ENCODE data around the gene GSTA4. TPM values are rescaled to one million over a fixed set of nuclear protein-coding genes. Genes with fewer than 3 reads are reported as not detected.

GSTA4 gene
- total and polyA plus RNA-seq, 2 donors from 2014 or later, result 17.4 to 47.4 TPM

DNA sequence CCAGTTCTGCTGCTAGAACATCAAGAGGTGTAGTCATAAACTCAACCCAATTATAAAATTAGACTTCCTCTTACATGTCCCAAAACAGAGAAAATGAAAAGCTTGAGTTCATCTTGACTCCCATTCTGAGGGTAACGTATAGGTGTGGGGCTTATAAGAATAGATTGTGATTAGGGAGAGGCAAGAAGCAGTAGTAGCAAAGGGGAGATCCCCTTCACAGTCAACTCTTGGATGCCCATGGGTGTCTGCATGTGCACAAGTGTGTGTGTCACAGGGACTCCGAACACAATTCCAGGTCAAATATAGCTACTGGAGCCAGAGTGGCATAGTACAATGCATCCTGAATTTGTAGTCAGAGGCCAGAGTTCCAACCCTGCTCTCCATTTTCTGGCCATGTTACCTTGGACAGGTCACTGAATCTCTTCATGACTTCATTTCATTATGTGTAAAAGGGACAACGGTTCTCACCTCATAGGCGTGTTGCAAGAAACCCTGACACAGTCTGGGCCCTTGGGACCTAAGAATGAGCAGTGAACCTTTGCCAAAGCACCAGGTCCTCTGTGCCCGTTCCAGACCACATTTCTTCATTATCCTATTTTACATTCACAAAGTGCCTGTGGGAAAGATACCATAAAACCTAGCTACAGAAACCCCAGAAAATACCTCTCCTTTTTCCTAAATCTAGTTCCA lies 11.8 kb downstream of the GSTA4 start:
- H3K27ac ChIP-seq (ENCODE audit: low read depth in 2 of 2, low read length in 2 of 2), result no peak overlapping the region
- H3K4me3 ChIP-seq (ENCODE audit: low read length in 3 of 3), result no peak overlapping the region
- TF ChIP-seq, protein P1, sequence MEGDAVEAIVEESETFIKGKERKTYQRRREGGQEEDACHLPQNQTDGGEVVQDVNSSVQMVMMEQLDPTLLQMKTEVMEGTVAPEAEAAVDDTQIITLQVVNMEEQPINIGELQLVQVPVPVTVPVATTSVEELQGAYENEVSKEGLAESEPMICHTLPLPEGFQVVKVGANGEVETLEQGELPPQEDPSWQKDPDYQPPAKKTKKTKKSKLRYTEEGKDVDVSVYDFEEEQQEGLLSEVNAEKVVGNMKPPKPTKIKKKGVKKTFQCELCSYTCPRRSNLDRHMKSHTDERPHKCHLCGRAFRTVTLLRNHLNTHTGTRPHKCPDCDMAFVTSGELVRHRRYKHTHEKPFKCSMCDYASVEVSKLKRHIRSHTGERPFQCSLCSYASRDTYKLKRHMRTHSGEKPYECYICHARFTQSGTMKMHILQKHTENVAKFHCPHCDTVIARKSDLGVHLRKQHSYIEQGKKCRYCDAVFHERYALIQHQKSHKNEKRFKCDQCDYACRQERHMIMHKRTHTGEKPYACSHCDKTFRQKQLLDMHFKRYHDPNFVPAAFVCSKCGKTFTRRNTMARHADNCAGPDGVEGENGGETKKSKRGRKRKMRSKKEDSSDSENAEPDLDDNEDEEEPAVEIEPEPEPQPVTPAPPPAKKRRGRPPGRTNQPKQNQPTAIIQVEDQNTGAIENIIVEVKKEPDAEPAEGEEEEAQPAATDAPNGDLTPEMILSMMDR (IDR thresholded peaks at IDR 0.05; ENCODE audit: borderline replicate concordance, extremely low read depth, insufficient read depth), result no peak
- H3K27me3 ChIP-seq (ENCODE audit: control insufficient read depth, insufficient read depth, low read length), result no peaks in the 10 kb centered on the region
- H3K4me1 ChIP-seq (ENCODE audit: control insufficient read depth in 2 of 3, insufficient read depth in 2 of 3, low read depth in 1 of 3, low read length in 3 of 3), result no peaks in the 10 kb centered on the region
- peaks cover 2 to 20% (median 11%) of the 10 kb centered on the region in 3 donors for H3K36me3 ChIP-seq (ENCODE audit: control insufficient read depth in 2 of 3, insufficient read depth in 3 of 3, low read length in 3 of 3)
- no peaks in the 10 kb centered on the region for H3K9me3 ChIP-seq (ENCODE audit: control insufficient read depth in 2 of 3, insufficient read depth in 1 of 3, low read length in 3 of 3)
- no peak overlapping the region for H3K9ac ChIP-seq (ENCODE audit: low read length in 3 of 3)
- no peak for DNase-seq
- no peak for FAIRE-seq
- intact Hi-C loops (cut with DNase I), result no loop called here

DNA sequence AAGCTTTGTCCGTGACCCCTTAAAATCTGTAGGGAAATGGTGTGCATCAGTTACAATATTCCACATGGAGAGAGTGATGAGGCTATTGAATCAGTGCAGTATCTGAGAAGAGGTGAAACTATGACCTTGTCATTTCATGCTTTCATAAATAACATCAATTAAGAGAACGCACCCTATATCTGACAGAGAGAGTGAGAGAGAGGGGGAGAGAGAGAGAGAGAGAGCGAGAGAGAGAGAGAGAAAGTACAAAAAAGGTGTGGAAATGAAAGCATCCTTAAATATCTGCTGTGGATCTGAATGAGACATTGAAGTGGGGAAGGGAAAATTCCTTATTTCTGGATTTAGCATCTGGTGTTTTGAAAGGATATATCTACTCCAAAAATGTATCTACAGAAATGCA lies 12.4 kb downstream of the GSTA4 start:
- TF ChIP-seq, protein P1 (IDR thresholded peaks at IDR 0.05; ENCODE audit: borderline replicate concordance, extremely low read depth, insufficient read depth), result no peak
- H3K9ac ChIP-seq (ENCODE audit: low read length in 3 of 3), result no peak overlapping the region
- H3K4me3 ChIP-seq (ENCODE audit: low read length in 3 of 3), result no peak overlapping the region
- no peak for FAIRE-seq
- H3K27me3 ChIP-seq (ENCODE audit: control insufficient read depth, insufficient read depth, low read length), result no peaks in the 10 kb centered on the region
- intact Hi-C loops (cut with DNase I), result no loop called here
- H3K27ac ChIP-seq (ENCODE audit: low read depth in 2 of 2, low read length in 2 of 2), result no peak overlapping the region
- no peak for DNase-seq
- H3K4me1 ChIP-seq (ENCODE audit: control insufficient read depth in 2 of 3, insufficient read depth in 2 of 3, low read depth in 1 of 3, low read length in 3 of 3), result no peaks in the 10 kb centered on the region
- H3K9me3 ChIP-seq (ENCODE audit: control insufficient read depth in 2 of 3, insufficient read depth in 1 of 3, low read length in 3 of 3), result no peaks in the 10 kb centered on the region
- H3K36me3 ChIP-seq (ENCODE audit: control insufficient read depth in 2 of 3, insufficient read depth in 3 of 3, low read length in 3 of 3), result peaks cover 2 to 20% (median 11%) of the 10 kb centered on the region in 3 donors

DNA sequence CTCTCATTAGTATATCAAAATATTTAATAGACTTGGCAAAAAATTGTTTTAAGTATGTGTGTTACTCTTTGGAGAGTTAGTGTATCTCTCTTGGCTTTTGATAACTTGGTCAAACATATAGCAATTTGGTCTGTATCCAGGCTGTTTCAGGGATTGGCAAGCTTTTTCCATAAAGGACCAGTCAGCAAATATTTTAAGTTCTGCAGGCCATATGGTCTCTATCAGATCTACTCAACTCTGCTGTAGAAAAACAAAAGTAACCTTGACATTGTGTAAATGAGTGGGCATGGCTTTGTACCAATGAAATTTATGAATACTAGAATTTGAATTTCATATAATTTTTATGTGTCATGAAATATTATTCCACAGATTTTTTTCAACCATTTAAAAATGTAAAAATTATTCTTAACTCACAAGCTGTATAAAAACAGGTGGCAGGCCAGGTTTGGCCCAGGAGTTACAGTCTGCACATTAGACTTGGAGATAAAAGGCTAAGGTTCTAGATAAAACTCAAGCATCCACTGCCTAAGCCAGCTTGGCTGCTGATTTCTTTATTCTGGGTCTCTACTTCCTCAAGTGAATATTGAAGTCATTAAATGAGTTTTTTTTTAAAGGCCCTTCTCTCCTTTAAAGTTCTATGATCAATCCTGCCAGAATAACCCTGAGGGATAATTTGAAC lies 13.7 kb downstream of the GSTA4 start:
- no peaks in the 10 kb centered on the region for H3K4me1 ChIP-seq (ENCODE audit: control insufficient read depth in 2 of 3, insufficient read depth in 2 of 3, low read depth in 1 of 3, low read length in 3 of 3)
- FAIRE-seq, result no peak
- H3K4me3 ChIP-seq (ENCODE audit: low read length in 3 of 3), result no peak overlapping the region
- no peaks in the 10 kb centered on the region for H3K9me3 ChIP-seq (ENCODE audit: control insufficient read depth in 2 of 3, insufficient read depth in 1 of 3, low read length in 3 of 3)
- peaks cover 2 to 20% (median 11%) of the 10 kb centered on the region in 3 donors for H3K36me3 ChIP-seq (ENCODE audit: control insufficient read depth in 2 of 3, insufficient read depth in 3 of 3, low read length in 3 of 3)
- H3K27me3 ChIP-seq (ENCODE audit: control insufficient read depth, insufficient read depth, low read length), result no peaks in the 10 kb centered on the region
- H3K27ac ChIP-seq (ENCODE audit: low read depth in 2 of 2, low read length in 2 of 2), result no peak overlapping the region
- DNase-seq, result no peak
- no peak overlapping the region for H3K9ac ChIP-seq (ENCODE audit: low read length in 3 of 3)
- intact Hi-C loops (cut with DNase I), result no loop called here
- TF ChIP-seq, protein P1 (IDR thresholded peaks at IDR 0.05; ENCODE audit: borderline replicate concordance, extremely low read depth, insufficient read depth), result no peak
